GM19193 (cell line): Measurements from ENCODE around the gene MYLK2.

Source experiments
- POLR2A ChIP-seq: IDR thresholded peaks from 4 replicates; pipeline ENCODE4 v1.6.1; 2011; ENCODE audit not compliant: insufficient read depth, insufficient read length; ENCODE audit errors: extremely low read depth

The MYLK2 gene

GRCh38 chr20:31809661-31810060 is 9.5 kb upstream of the MYLK2 start:
- no peak for TF ChIP-seq POLR2A

DNA sequence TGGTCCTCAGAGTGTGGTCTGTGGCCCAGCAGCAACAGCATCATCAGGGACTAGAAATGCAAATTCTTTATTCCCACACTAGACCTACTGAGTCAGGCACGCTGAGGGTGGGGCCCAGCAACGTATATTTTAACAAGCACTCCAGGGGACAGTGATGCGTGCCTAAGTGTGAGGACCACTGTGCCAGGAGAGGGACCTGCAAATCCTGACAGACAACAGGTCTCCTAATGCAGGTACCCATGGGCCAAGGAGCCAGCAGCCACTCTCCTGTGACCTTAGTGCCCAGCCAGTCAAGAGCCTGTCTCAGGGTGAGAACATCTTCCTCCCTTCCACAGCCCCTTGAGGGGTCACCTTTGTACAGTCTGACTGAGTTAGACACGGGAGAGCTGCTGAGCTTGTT is 8.0 kb upstream of the MYLK2 start:
- no peak for TF ChIP-seq POLR2A

- no peak for TF ChIP-seq POLR2A
Measured at GRCh38 chr20:31811796-31812728, 7.1 kb upstream of the MYLK2 start.

- no peak for TF ChIP-seq POLR2A
Measured at GRCh38 chr20:31813611-31814010, 5.5 kb upstream of the MYLK2 start.

GRCh38 chr20:31815408-31816188 is 3.6 kb upstream of the MYLK2 start:
- TF ChIP-seq POLR2A = no peak

DNA sequence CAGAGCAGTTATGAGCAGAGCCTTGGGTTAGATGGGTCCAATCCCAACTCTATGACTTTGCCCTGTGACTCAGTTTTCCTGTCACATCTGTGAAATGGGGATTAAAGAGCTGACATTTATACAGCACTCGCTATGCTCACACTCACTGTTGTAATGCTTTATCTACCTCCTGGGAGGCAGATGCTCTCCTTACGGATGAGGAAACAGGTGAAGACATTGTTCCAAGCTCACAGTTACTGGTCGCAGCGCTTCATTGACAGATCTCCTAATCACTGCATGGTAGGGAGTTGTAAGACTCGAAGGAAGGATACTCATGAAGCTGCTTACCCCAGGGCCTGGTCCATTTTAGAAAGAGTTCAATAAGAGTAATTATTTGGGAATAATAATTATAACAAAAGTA is 2.9 kb upstream of the MYLK2 start:
- no peak for TF ChIP-seq POLR2A

- no peak for TF ChIP-seq POLR2A
Measured at GRCh38 chr20:31817461-31817860, 1.7 kb upstream of the MYLK2 start.

DNA sequence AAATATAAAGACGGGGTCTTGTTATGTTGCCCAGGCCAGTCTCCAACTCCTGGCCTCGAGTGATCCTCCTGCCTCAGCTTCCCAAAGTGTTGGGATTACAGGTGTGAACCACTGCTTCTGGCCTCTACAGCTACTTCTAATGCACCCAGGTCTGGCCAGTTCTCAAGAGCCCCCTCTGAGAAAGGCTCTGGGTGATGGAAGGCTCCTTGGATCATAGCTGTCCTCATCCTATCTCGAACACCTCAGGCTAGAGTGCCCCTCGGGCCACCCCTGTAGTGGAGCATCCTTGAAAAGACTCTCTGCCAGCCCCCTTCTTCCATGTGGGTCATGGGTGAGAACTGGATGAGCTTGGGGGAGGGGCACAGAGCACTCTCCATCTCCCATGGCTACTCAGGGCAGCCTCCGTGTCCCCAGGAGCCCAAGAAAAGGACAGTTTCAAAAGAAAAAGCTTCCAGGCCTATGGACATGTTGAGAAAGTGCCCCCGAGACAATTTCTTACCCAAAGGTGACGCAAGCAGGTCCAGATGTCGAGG is 714 bp upstream of the MYLK2 start:
- no peak for TF ChIP-seq POLR2A

DNA sequence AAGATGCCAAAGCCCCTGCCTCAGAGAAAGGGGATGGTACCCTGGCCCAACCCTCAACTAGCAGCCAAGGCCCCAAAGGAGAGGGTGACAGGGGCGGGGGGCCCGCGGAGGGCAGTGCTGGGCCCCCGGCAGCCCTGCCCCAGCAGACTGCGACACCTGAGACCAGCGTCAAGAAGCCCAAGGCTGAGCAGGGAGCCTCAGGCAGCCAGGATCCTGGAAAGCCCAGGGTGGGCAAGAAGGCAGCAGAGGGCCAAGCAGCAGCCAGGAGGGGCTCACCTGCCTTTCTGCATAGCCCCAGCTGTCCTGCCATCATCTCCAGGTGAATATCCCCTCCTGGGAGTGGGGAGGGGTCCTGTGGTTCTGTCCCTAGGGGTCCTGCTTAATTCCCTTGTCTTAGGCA is 1.1 kb downstream of the MYLK2 start:
- TF ChIP-seq POLR2A = no peak

DNA sequence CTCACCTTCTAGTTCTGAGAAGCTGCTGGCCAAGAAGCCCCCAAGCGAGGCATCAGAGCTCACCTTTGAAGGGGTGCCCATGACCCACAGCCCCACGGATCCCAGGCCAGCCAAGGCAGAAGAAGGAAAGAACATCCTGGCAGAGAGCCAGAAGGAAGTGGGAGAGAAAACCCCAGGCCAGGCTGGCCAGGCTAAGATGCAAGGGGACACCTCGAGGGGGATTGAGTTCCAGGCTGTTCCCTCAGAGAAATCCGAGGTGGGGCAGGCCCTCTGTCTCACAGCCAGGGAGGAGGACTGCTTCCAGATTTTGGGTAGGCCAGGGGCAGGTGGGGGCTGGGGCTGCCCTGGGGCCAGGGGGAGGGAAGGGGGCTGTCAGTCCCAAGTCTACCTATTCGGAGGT is 2.3 kb downstream of the MYLK2 start:
- no peak for TF ChIP-seq POLR2A

DNA sequence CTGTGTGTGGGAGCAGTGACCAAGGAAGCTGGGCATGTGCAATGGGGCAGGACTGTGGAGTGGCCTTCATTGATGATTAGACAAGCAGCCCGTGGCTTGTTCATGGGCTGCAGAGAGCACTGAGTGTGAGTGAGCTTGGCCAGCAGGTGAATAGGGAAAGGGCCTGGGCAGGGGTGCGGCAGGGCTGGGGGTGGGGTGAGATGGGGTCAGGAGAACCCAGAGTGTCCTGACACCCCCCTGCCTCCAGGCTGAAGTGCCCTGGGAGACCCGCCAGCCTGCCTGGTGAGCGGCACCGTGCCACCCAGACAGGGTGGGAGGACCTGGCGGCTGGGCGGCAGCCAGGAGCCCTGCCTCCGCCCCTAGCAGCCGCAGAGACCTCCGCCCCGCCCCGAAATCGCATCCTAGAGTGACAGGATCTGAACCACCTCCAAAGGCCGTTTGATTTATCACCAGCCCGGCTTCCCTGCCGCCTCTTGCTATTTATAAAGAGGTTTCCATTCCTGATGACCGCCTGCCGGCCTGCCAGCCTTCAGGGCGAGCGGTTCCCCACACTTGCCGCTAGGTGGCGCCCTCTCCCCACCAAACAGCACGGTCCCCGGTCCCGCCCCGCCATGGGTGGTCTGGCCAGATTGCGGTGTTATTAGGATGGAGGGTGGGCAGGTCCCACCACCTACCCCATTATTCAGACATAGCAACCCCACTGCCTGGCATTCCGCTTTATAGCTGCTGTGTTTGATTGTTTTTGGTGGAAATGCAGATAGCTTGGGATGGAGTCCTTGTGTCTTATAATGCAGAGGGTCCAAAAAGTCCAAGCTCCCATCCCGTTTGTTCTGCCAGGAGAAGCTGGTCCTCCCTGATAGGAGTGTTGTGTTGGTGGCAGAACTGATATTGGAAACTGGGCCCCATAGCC is 3.5 kb downstream of the MYLK2 start:
- no peak for TF ChIP-seq POLR2A

- no peak for TF ChIP-seq POLR2A
Measured at GRCh38 chr20:31823360-31824124, 4.4 kb downstream of the MYLK2 start.

GRCh38 chr20:31824125-31824485 is 4.9 kb downstream of the MYLK2 start:
- no peak for TF ChIP-seq POLR2A

DNA sequence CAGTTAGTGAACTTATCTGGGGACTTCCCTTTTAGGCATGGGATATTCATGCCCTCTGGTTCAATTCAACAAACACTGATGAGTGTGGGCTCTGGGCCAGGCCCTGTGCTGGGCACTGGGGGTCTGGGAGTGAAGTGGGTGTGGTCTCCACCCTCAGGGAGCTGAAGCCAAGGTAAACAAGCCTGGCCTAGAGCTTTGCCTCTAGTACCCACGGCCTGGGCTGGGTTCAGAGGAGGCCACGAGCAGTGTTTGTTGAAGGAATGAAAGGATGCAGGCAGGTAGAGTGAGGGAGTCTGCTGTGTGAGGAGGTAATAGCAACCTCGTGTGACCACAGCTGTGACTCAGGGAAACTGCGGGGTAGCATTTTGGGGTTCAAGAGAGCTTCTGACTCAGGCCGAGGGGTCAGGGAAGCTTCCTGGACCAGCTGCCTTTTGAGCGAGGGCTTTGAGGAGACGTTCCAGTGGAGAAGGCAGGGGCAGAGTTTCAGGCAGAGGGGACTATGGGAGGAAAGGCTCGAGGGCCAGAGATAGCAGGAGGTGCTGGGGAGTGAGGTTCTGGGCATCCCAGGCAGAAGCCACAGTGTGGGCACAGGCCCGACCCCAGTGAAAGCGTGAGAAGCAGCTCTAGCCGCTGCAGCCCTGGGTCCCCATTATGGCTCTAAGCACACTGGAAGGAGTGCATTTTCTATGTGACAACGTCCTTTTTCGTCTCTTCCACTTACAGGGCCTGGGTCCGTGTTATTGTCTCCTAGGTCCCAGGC is 5.6 kb downstream of the MYLK2 start:
- no peak for TF ChIP-seq POLR2A

GRCh38 chr20:31826074-31826473 is 6.9 kb downstream of the MYLK2 start:
- TF ChIP-seq POLR2A = no peak
